ENCODE data around the gene GALR3. TPM values are rescaled to one million over a fixed set of nuclear protein-coding genes. Genes with fewer than 3 reads are reported as not detected.
"Not testable (repeated sequence)": the region's sequence is repeated elsewhere in the genome, so short reads cannot be mapped to it uniquely, and the experiment has no call there.

GALR3 gene
- total RNA-seq, 1 donor from 2014 or later, result not detected

GRCh38 chr22:37784829-37785495 lies 38.2 kb upstream of the GALR3 start:
- H3K9me3 Mint-ChIP-seq (ENCODE audit: unreplicated experiment), result peaks cover 3% of the 10 kb centered on the region
- H3K36me3 Mint-ChIP-seq (ENCODE audit: unreplicated experiment), result no peaks in the 10 kb centered on the region
- H3K27me3 Mint-ChIP-seq (ENCODE audit: unreplicated experiment), result peaks cover 9% of the 10 kb centered on the region
- DNase-seq, result no peak
- no peak overlapping the region for H3K27ac Mint-ChIP-seq (ENCODE audit: unreplicated experiment)
- H3K4me3 Mint-ChIP-seq (ENCODE audit: unreplicated experiment), result peak overlapping the region; percentile 45
- no peak for TF ChIP-seq CTCF (IDR thresholded peaks at IDR 0.05; ENCODE audit: partially characterized antibody, unreplicated experiment)
- H3K4me1 Mint-ChIP-seq (ENCODE audit: low read depth, unreplicated experiment), result peaks cover 15% of the 10 kb centered on the region

GRCh38 chr22:37790234-37790633 lies 32.9 kb upstream of the GALR3 start:
- no peak overlapping the region for H3K27ac Mint-ChIP-seq (ENCODE audit: unreplicated experiment)
- H3K36me3 Mint-ChIP-seq (ENCODE audit: unreplicated experiment), result no peaks in the 10 kb centered on the region
- no peak overlapping the region for H3K4me3 Mint-ChIP-seq (ENCODE audit: unreplicated experiment)
- no peak for DNase-seq
- peaks cover 1% of the 10 kb centered on the region for H3K4me1 Mint-ChIP-seq (ENCODE audit: low read depth, unreplicated experiment)
- peaks cover 5% of the 10 kb centered on the region for H3K9me3 Mint-ChIP-seq (ENCODE audit: unreplicated experiment)
- H3K27me3 Mint-ChIP-seq (ENCODE audit: unreplicated experiment), result peaks cover 4% of the 10 kb centered on the region
- TF ChIP-seq CTCF (IDR thresholded peaks at IDR 0.05; ENCODE audit: partially characterized antibody, unreplicated experiment), result no peak

GRCh38 chr22:37792494-37792893 lies 30.7 kb upstream of the GALR3 start:
- no peak for DNase-seq
- no peak for TF ChIP-seq CTCF (IDR thresholded peaks at IDR 0.05; ENCODE audit: partially characterized antibody, unreplicated experiment)
- Mint-ChIP-seq H3K27ac (ENCODE audit: unreplicated experiment) (no peak overlapping the region), H3K36me3 (ENCODE audit: unreplicated experiment) (no peaks in the 10 kb centered on the region), H3K27me3 (ENCODE audit: unreplicated experiment) (peaks cover 2% of the 10 kb centered on the region), H3K4me1 (ENCODE audit: low read depth, unreplicated experiment) (peaks cover 1% of the 10 kb centered on the region), H3K4me3 (ENCODE audit: unreplicated experiment) (no peak overlapping the region), H3K9me3 (ENCODE audit: unreplicated experiment) (peaks cover 5% of the 10 kb centered on the region)

- no peak overlapping the region for H3K4me3 Mint-ChIP-seq (ENCODE audit: unreplicated experiment)
- DNase-seq, result no peak
- H3K27me3 Mint-ChIP-seq (ENCODE audit: unreplicated experiment), result peaks cover 2% of the 10 kb centered on the region
- no peak for TF ChIP-seq CTCF (IDR thresholded peaks at IDR 0.05; ENCODE audit: partially characterized antibody, unreplicated experiment)
- no peak overlapping the region for H3K27ac Mint-ChIP-seq (ENCODE audit: unreplicated experiment)
- H3K4me1 Mint-ChIP-seq (ENCODE audit: low read depth, unreplicated experiment), result peaks cover 6% of the 10 kb centered on the region
- H3K9me3 Mint-ChIP-seq (ENCODE audit: unreplicated experiment), result peaks cover 5% of the 10 kb centered on the region
- H3K36me3 Mint-ChIP-seq (ENCODE audit: unreplicated experiment), result no peaks in the 10 kb centered on the region
Observed at GRCh38 chr22:37794376-37794775, 28.8 kb upstream of the GALR3 start.

- H3K4me1 Mint-ChIP-seq (ENCODE audit: low read depth, unreplicated experiment), result peaks cover 6% of the 10 kb centered on the region
- H3K27me3 Mint-ChIP-seq (ENCODE audit: unreplicated experiment), result peaks cover 2% of the 10 kb centered on the region
- no peak overlapping the region for H3K27ac Mint-ChIP-seq (ENCODE audit: unreplicated experiment)
- peaks cover 5% of the 10 kb centered on the region for H3K9me3 Mint-ChIP-seq (ENCODE audit: unreplicated experiment)
- no peak for DNase-seq
- no peaks in the 10 kb centered on the region for H3K36me3 Mint-ChIP-seq (ENCODE audit: unreplicated experiment)
- no peak for TF ChIP-seq CTCF (IDR thresholded peaks at IDR 0.05; ENCODE audit: partially characterized antibody, unreplicated experiment)
- no peak overlapping the region for H3K4me3 Mint-ChIP-seq (ENCODE audit: unreplicated experiment)
Observed at GRCh38 chr22:37796079-37796478, 27.1 kb upstream of the GALR3 start.

- H3K9me3 Mint-ChIP-seq (ENCODE audit: unreplicated experiment); H3K27ac Mint-ChIP-seq (ENCODE audit: unreplicated experiment); H3K4me3 Mint-ChIP-seq (ENCODE audit: unreplicated experiment); DNase-seq; H3K36me3 Mint-ChIP-seq (ENCODE audit: unreplicated experiment); H3K4me1 Mint-ChIP-seq (ENCODE audit: low read depth, unreplicated experiment); H3K27me3 Mint-ChIP-seq (ENCODE audit: unreplicated experiment): not testable (repeated sequence)
Observed at GRCh38 chr22:37797259-37797658, 25.9 kb upstream of the GALR3 start.
